Panc1 (cell line): ENCODE measurements around the gene PLN. TPM values are rescaled to one million over a fixed set of nuclear protein-coding genes. Genes with fewer than 3 reads are reported as not detected.

Experiments used
- ATAC-seq: fragments of 200-7000 bp; cut with Tn5 transposase; 2 replicates; pipeline ENCODE4 v1.9.1; 2020; ENCODE audit warnings: mild to moderate bottlenecking, moderate library complexity
- BruUV-seq: library from RNA; stranded (reverse); fragments of 400-500 nt; replicated peaks from 2 replicates; lab custom pipeline; 2021; lab: Mats Ljungman, UMichigan
- CTCF ChIA-PET: fragments of 300-600 bp; sonication (Branson Sonifier 250); formaldehyde crosslinking; loops from one replicate; lab custom pipeline; 2022; ENCODE audit warnings: antibody characterized with exemption; lab: Charles Lee
- POLR2A ChIA-PET: fragments of 300-600 bp; sonication (Branson Sonifier 250); formaldehyde crosslinking; loops from one replicate; lab custom pipeline; 2022; ENCODE audit warnings: antibody characterized with exemption; lab: Charles Lee
- DNase-seq: peaks from one replicate; pipeline ENCODE4 v3.0.0-alpha.2; 2010; ENCODE audit warnings: low read depth, low spot score
- H3K27ac ChIP-seq: 2 replicates; pipeline ENCODE4 v1.5.1; 2011; ENCODE audit warnings: mild to moderate bottlenecking, low read length, inconsistent platforms
- H3K27me3 ChIP-seq: fragments of 200-500 bp; sonication (Bioruptor generic); 2 replicates; pipeline ENCODE4 v1.6.0; 2014; ENCODE audit warnings: low read length, inconsistent platforms; ENCODE audit not compliant: control insufficient read depth, insufficient read depth
- H3K36me3 ChIP-seq: fragments of 200-500 bp; sonication (Bioruptor generic); 2 replicates; pipeline ENCODE4 v1.5.1; 2014; ENCODE audit warnings: inconsistent platforms, mild to moderate bottlenecking, low read length, moderate library complexity; ENCODE audit not compliant: control insufficient read depth, insufficient read depth
- H3K4me1 ChIP-seq: 2 replicates; pipeline ENCODE4 v1.5.1; 2011; ENCODE audit warnings: inconsistent platforms, mild to moderate bottlenecking, low read length, moderate library complexity; ENCODE audit not compliant: control insufficient read depth, insufficient read depth
- H3K4me3 ChIP-seq, 2 experiments: 2 replicates each; pipeline ENCODE4 v1.5.1; 2011 to 2012; ENCODE audit warnings: low read depth in 2 of 2, low read length in 2 of 2, mild to moderate bottlenecking in 2 of 2, inconsistent platforms in 1 of 2, moderate library complexity in 1 of 2
- H3K9me3 ChIP-seq: fragments of 200-500 bp; sonication (Bioruptor generic); 2 replicates; pipeline ENCODE4 v1.5.1; 2014; ENCODE audit warnings: low read depth, mild to moderate bottlenecking, inconsistent platforms, low read length, moderate library complexity; ENCODE audit not compliant: control insufficient read depth, insufficient read depth
- CTCF ChIP-seq: fragments of 450-650 bp; IDR thresholded peaks from 2 replicates; pipeline ENCODE4 v1.5.1; 2017; ENCODE audit warnings: mild to moderate bottlenecking
- POLR2AphosphoS5 ChIP-seq: IDR thresholded peaks from 2 replicates; pipeline ENCODE4 v1.6.1; 2012; ENCODE audit warnings: mild to moderate bottlenecking, low read depth, low read length, moderate library complexity
- REST ChIP-seq, 2 experiments: IDR thresholded peaks; 2 replicates each; pipeline ENCODE4 v1.6.1; 2011 to 2012; ENCODE audit warnings: low read depth in 2 of 2, control low read depth in 1 of 2, low read length in 1 of 2, mild to moderate bottlenecking in 1 of 2, moderate library complexity in 1 of 2; ENCODE audit not compliant: insufficient read depth in 1 of 2
- SIN3A ChIP-seq: IDR thresholded peaks from 2 replicates; pipeline ENCODE4 v1.6.1; 2012; ENCODE audit warnings: low read depth, mild to moderate bottlenecking, low read length, moderate library complexity, borderline replicate concordance; ENCODE audit not compliant: insufficient read depth
- TCF7L2 ChIP-seq: IDR thresholded peaks from 2 replicates; pipeline ENCODE4 v1.6.1; 2011; ENCODE audit warnings: mild to moderate bottlenecking, low read depth, low read length, inconsistent platforms
- in situ Hi-C: cut with HindIII; loops from 2 replicates; pipeline ENCODE4 v1.10.0; 2016; ENCODE audit warnings: low sequenced_read_pairs, low pct_unique_long_range_greater_than_20kb
- intact Hi-C: fragments of 100-400 bp; cut with micrococcal nuclease; formaldehyde crosslinking; loops from one replicate; pipeline ENCODE4 v1.10.0; 2022; ENCODE audit not compliant: unreplicated experiment
- total RNA-seq: library from RNA; stranded (reverse); gene quantifications from one replicate; pipeline ENCODE4 v1.2.1, GENCODE V29; 2021; ENCODE audit not compliant: unreplicated experiment

PLN gene
- total RNA-seq, 1 experiment from 2014 or later = not detected

GRCh38 chr6:118507636-118508035, 40.5 kb upstream of the PLN start:
- Histone ChIP-seq H3K36me3 (no peaks in the 10 kb centered on the region), H3K9me3 (no peaks in the 10 kb centered on the region), H3K27me3 (no peaks in the 10 kb centered on the region), H3K4me3 (no peak overlapping the region), H3K4me1 (no peaks in the 10 kb centered on the region), H3K27ac (no peak overlapping the region)
- TF ChIP-seq REST (IDR thresholded peaks at IDR 0.05; ENCODE audit: insufficient read depth in 1 of 2, low read depth in 2 of 2, low read length in 1 of 2) = no peak
- TF ChIP-seq TCF7L2 = no peak
- TF ChIP-seq POLR2AphosphoS5 = no peak
- no peak for TF ChIP-seq SIN3A
- no peak for TF ChIP-seq CTCF
- intact Hi-C loops = loop anchor here (2.0 to 10.0 kb wide), 2 partner anchors 223 to 533 kb away; no protein-coding TSS in a partner anchor
- BruUV-seq = no TSS peak
- in situ Hi-C loops = no loop called here
- CTCF ChIA-PET = no interaction called here
- ATAC-seq (no peak), DNase-seq (no peak)
- POLR2A ChIA-PET = no interaction called here

GRCh38 chr6:118509009-118509617, 39.0 kb upstream of the PLN start:
- in situ Hi-C loops = no loop called here
- Histone ChIP-seq H3K27me3 (no peaks in the 10 kb centered on the region), H3K27ac (no peak overlapping the region), H3K9me3 (no peaks in the 10 kb centered on the region), H3K4me3 (no peak overlapping the region), H3K36me3 (no peaks in the 10 kb centered on the region), H3K4me1 (no peaks in the 10 kb centered on the region)
- POLR2A ChIA-PET = no interaction called here
- CTCF ChIA-PET = no interaction called here
- DNase-seq (peak; percentile 32), ATAC-seq (no peak; the same call in 1 of the 2 replicates)
- TF ChIP-seq POLR2AphosphoS5 = no peak
- no peak for TF ChIP-seq SIN3A
- peak; percentile 87; the same call in 1 of the 2 replicates for TF ChIP-seq CTCF
- TF ChIP-seq REST (IDR thresholded peaks at IDR 0.05; ENCODE audit: insufficient read depth in 1 of 2, low read depth in 2 of 2, low read length in 1 of 2) = no peak
- no peak for TF ChIP-seq TCF7L2
- BruUV-seq = no TSS peak
- intact Hi-C loops = loop anchor here (2.0 to 10.0 kb wide), 2 partner anchors 224 to 534 kb away; no protein-coding TSS in a partner anchor
